SIG-M5 treated with dmso at 0.1 percent for 504 hours (cell line): ENCODE measurements around the gene CHGA.

ENCODE experiments used
- DNase-seq: peaks from one replicate; lab custom pipeline; 2025; ENCODE audit not compliant: unreplicated experiment; lab: John Stamatoyannopoulos, UW

CHGA gene

DNA sequence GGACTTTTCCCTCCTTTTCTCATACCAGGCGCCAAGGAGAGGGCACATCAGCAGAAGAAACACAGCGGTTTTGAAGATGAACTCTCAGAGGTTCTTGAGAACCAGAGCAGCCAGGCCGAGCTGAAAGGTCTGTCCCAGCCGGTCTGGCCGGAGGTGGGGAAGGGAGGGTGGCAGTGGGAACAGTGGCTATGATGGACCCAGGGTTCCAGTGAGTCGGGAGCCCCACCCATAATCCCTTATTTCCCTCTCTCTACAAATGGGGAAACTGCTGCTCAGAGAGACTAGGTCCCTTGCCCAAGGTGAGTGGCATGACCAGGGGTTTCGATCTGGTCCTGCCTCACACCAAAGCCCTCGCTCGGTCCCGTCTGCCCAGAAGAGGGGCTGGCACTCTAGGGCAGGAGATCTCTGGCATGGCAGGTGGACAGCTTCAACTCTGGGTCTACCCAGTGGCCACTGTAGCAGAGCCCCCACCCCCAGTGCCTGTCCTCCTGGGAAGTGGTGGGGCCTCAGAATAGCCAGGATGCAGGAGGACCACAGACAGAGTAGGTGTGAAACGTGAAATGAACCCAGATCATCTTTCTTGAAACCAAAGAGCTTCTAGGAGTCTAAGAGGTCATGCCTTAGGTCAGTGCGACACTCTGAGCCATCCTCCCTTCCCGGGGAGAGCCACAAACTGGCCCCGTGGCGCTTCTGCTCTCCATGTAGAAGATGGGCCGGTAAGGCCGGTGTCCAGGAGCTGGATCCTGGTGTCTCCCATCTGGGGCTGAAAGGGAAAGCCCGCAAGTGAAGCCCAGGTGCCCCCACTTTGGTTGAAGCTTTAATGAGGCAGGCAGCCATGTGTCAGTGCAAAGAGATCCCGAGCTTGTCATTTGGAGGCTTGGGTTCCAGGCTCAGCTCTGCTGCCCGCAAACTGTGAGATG, 7.0 kb downstream of the CHGA start:
- DNase-seq, result no peak

DNA sequence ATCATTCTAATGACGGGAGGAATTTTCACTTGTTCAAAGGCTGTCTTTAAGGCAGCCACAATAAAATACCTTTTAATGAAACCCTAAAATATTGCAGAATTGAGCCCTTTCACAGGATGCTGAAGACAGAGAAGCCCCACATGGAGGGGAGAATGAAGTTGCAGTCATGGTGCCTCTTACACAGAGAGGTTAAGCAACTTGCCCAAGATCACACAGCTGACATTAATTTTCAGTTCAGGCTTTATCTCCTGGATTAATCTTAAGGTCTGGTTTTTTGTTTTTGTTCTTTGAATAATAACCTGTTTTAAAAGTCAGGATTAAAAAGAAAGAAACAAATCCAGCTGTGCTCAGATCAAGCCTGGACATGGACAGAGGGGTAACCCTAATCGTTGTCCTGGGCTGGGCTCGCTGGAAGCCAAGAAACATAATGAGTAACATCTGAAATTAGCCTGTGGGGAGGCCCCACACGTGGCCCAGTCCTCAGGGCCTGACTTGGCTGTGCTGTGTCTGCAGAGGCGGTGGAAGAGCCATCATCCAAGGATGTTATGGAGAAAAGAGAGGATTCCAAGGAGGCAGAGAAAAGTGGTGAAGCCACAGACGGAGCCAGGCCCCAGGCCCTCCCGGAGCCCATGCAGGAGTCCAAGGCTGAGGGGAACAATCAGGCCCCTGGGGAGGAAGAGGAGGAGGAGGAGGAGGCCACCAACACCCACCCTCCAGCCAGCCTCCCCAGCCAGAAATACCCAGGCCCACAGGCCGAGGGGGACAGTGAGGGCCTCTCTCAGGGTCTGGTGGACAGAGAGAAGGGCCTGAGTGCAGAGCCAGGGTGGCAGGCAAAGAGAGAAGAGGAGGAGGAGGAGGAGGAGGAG, 8.0 kb downstream of the CHGA start:
- no peak for DNase-seq

DNA sequence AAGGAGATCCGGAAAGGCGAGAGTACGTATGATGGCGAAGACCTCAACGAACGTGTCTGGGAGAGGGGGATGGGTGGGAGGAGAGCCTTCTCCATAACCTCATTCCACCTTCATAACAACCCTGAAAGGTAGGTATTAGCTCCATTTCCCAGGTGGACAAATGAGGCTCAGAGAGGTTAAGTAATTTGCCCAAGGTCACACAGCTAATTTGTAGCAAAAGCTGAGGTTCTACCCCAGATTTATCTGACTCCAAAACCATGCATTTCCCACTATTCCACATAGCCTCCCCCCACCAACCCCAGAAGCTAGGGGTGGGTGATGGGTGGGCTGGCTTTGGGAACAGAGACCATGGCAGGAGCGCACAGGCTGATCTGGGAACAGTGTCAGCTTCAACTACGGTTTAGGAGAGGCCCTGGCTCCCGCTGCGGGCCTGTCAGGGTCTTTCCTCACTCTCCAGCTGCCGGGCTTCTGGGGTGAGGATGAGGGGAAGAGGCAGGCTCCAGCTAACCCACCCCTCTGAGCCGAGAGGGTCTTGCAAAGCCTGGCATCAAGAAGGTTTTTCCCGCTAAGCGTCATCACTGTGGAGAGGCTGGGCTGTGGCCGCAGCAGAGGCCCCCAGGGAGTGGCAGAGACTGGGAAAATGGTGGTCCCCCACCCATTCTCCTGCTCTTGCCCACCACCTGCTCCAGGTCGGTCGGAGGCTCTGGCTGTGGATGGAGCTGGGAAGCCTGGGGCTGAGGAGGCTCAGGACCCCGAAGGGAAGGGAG, 8.9 kb downstream of the CHGA start:
- no peak for DNase-seq

- DNase-seq, result no peak
These were observed 9.8 kb downstream of the CHGA start for GRCh38 chr14:92932448-92933395.

DNA sequence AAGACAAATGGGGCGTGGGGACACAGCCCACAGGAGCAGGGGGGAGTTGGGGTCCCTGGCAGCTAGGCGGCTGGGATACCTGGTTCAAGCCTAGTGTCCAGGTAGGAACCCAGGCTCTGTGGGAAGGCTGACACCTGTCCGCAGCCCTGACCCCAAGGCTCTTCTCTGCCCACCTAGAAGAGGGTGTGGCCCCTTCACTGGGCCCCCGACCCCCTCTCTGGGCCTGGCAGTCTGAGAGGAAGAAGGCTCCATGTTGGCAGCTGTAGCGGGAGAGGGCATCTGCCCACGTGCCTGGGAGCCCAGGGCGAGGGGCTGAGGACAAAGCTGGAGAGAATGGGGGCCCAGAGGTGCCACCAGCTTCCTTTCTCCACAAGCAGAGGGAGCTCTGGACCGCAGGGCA, 10.5 kb downstream of the CHGA start:
- no peak for DNase-seq

DNA sequence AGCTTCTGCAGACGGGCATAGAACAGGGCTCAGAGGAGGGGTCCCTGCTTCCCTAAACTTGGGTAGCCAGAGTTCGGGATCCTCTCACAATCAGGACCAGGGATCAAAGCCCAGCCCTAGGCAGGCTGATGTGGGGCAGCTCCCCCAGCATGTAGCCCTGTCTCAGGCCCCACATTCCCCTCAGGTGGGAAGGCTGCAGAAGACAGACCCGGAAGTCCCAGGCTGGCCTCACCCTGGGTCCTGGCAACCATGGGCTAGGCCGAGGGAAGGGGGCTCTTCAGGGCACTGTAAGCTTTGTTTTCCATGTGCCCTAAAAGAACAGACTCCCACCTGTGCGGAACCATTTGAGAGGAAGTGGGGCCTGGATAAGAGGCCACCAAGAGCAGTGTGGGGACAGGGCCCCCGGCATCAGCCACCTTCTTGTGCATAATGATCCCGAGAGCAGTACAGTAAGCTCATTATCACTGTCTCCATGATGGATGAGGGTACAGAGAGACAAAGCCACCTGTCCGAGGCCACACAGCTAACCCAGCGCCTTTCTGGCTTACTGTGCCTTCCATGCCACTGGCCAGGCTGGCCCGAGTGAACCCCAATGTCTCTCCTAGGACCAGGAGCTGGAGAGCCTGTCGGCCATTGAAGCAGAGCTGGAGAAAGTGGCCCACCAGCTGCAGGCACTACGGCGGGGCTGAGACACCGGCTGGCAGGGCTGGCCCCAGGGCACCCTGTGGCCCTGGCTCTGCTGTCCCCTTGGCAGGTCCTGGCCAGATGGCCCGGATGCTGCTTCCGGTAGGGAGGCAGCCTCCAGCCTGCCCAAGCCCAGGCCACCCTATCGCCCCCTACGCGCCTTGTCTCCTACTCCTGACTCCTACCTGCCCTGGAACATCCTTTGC, 11.5 kb downstream of the CHGA start:
- no peak for DNase-seq

DNA sequence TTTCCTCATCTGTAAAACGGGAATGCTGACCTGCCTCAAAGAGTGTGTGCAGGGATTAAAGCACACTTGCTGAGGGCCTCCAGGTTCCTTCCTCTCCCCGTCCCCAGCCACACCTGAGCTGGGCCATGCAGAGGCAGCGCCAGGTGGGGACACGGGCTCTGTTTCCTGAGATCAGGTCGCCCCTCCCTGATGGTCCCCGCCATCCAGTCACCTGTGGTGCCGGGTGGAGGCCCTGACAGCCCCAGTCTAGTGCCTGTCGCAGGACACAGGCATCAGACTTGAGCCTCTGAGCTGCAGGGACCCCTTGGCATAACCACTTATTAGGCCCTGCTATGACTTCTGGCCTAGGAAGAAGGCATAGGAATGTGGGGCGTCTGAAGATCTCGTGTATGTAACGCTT, 12.5 kb downstream of the CHGA start:
- DNase-seq, result no peak

GRCh38 chr14:92936085-92936484, 13.1 kb downstream of the CHGA start:
- DNase-seq, result no peak

- DNase-seq, result no peak
These were observed 14.3 kb downstream of the CHGA start for GRCh38 chr14:92937051-92937937.

- DNase-seq, result no peak
These were observed 15.4 kb downstream of the CHGA start for GRCh38 chr14:92938235-92938875.

GRCh38 chr14:92938890-92939671, 16.1 kb downstream of the CHGA start:
- no peak for DNase-seq

DNA sequence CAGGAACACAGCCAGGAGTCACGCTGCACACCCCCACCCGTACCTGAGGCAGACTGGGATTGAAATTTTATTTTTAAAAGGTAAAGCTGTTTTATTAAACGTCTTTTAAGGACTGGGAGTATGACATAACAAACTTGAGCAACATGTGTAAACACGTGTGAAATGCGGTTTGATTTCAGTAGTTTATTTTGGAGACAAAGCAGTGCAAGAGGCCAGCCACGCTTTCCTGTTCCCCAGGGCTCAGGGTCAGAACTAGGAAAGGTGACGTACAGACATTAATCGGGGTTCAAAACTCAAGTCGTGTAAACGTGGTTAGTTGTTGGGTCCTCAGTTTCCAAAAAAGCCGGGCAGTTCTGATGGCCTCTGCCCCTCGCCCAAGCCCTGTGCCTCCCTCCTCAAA, 16.7 kb downstream of the CHGA start:
- no peak for DNase-seq

DNA sequence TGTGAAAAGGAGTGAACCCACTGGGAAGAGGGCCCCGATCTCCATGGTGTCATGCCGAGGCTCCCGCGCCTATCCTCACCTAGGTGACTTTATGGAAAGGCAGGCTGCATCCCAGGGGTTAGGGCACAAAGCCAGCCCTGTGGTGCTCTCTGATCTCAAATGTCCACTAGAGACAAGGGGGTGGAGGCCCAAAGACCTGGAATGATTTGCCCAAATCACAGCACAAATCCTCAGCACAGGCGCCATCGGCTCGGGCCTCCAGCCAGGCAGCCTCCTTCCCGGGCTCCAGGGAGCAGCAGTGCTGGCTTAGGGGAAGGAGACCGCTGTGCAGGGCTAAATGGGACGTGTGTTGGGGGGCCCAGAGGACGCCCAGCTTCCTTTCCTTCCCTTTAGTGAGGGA, 17.6 kb downstream of the CHGA start:
- DNase-seq, result no peak

GRCh38 chr14:92941531-92941930, 18.6 kb downstream of the CHGA start:
- DNase-seq, result no peak

GRCh38 chr14:92942136-92942535, 19.2 kb downstream of the CHGA start:
- no peak for DNase-seq

DNA sequence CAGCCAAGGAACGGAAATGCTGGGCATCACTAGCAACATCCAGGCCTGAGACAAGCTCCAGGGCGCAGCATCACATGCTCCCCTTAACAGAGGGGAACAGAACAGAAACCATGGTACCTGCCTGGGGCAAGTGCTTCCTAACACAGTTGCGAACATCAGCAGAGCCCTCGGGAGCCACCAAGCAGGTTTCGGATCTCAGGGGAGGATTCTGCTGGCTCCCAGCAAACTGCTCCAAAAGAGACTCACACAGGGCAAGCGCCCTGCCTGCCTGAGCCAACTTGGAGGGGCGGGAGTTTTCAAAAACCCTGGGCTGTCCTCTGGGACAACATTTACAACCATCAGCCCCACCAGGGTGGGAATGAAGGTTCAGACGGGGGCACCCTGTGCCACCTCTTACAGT, 19.6 kb downstream of the CHGA start:
- no peak for DNase-seq
